CD14-positive monocyte (primary cell): ENCODE results near the gene GREB1. TPM values are rescaled to one million over a fixed set of nuclear protein-coding genes. Genes with fewer than 3 reads are reported as not detected.
A peak's percentile ranks its signal among the peaks of the same experiment; 100 is the strongest.

Experiments
- DNase-seq, 3 donors: peaks; one replicate each; pipeline ENCODE4 v3.0.0-alpha.2; 2011 to 2022
- H2AFZ ChIP-seq: 2 replicates; pipeline ENCODE4 v1.6.0; 2012; ENCODE audit warnings: mild to moderate bottlenecking, low read depth, low read length, inconsistent platforms; ENCODE audit not compliant: insufficient read depth, poor library complexity, severe bottlenecking
- H3K27ac ChIP-seq, 2 donors: 1 replicate in 1 of 2; 2 replicates in 1 of 2; pipeline ENCODE4 v1.5.1; 2012 to 2013; ENCODE audit warnings: low read length in 2 of 2, control low read depth in 1 of 2, inconsistent platforms in 1 of 2, low read depth in 1 of 2, mild to moderate bottlenecking in 1 of 2
- H3K27me3 ChIP-seq, 2 donors: one replicate each; pipeline versions ENCODE4 v1.6.0 to v1.6.1; 2011 to 2013; ENCODE audit warnings: low read length in 2 of 2; ENCODE audit not compliant: control insufficient read depth in 2 of 2, insufficient read depth in 2 of 2
- H3K36me3 ChIP-seq, 2 donors: replicated peaks in 1 of 2; 1 replicate in 1 of 2; 2 replicates in 1 of 2; pipeline versions ENCODE4 v1.5.1 to v1.6.1; 2012 to 2013; ENCODE audit warnings: low read length in 2 of 2, control low read depth in 1 of 2, inconsistent platforms in 1 of 2, mild to moderate bottlenecking in 1 of 2; ENCODE audit not compliant: insufficient read depth in 2 of 2, control insufficient read depth in 1 of 2
- H3K4me1 ChIP-seq, 2 donors: 1 replicate in 1 of 2; 2 replicates in 1 of 2; pipeline versions ENCODE4 v1.5.1 to v1.6.1; 2012 to 2013; ENCODE audit warnings: low read length in 2 of 2, control low read depth in 1 of 2, inconsistent platforms in 1 of 2, mild to moderate bottlenecking in 1 of 2, moderate library complexity in 1 of 2; ENCODE audit not compliant: insufficient read depth in 2 of 2, control insufficient read depth in 1 of 2
- H3K4me2 ChIP-seq: replicated peaks from 2 replicates; pipeline ENCODE3; 2012; ENCODE audit warnings: low read length, moderate library complexity, mild to moderate bottlenecking; ENCODE audit not compliant: poor library complexity, severe bottlenecking; ENCODE audit errors: extremely low read depth
- H3K4me3 ChIP-seq, 3 experiments: fragments of 200-600 bp in 1 of 3; sonication (generic) in 1 of 3; replicated peaks in 1 of 3; 1 replicate in 2 of 3; 2 replicates in 1 of 3; pipeline ENCODE4 v1.5.1; 2011 to 2013; ENCODE audit warnings: low read length in 3 of 3, mild to moderate bottlenecking in 3 of 3, control low read depth in 2 of 3, low read depth in 2 of 3, inconsistent platforms in 1 of 3, moderate library complexity in 1 of 3
- H3K79me2 ChIP-seq: 2 replicates; pipeline ENCODE4 v1.6.0; 2012; ENCODE audit warnings: mild to moderate bottlenecking, control low read depth, inconsistent platforms, low read length, moderate library complexity; ENCODE audit not compliant: insufficient read depth
- H3K9ac ChIP-seq: 2 replicates; pipeline ENCODE4 v1.6.0; 2017; ENCODE audit warnings: low read length, mild to moderate bottlenecking; ENCODE audit not compliant: insufficient read depth, poor library complexity, severe bottlenecking
- H3K9me3 ChIP-seq, 2 donors: replicated peaks in 1 of 2; 1 replicate in 1 of 2; 2 replicates in 1 of 2; pipeline versions ENCODE4 v1.5.1 to v1.6.1; 2012 to 2013; ENCODE audit warnings: low read length in 2 of 2, control low read depth in 1 of 2; ENCODE audit not compliant: control insufficient read depth in 1 of 2, insufficient read depth in 1 of 2
- H4K20me1 ChIP-seq: 2 replicates; pipeline ENCODE4 v1.6.0; 2012; ENCODE audit warnings: mild to moderate bottlenecking, low read length, control low read depth, moderate library complexity; ENCODE audit not compliant: insufficient read depth
- H3K27ac Mint-ChIP-seq, 7 donors: one replicate each; pipeline ENCODE4 v1.8.0; 2020; ENCODE audit warnings: mild to moderate bottlenecking in 7 of 7, mixed read lengths in 7 of 7, moderate library complexity in 6 of 7, inconsistent platforms in 2 of 7
- H3K27me3 Mint-ChIP-seq, 3 donors: one replicate each; pipeline ENCODE4 v1.8.0; 2021 to 2022; ENCODE audit warnings: low read depth in 3 of 3, mild to moderate bottlenecking in 3 of 3, mixed read lengths in 3 of 3, moderate library complexity in 3 of 3, inconsistent platforms in 1 of 3
- H3K36me3 Mint-ChIP-seq, 2 donors: one replicate each; pipeline ENCODE4 v1.8.0; 2020; ENCODE audit warnings: mixed read lengths in 2 of 2, inconsistent platforms in 1 of 2, mild to moderate bottlenecking in 1 of 2
- H3K4me1 Mint-ChIP-seq: one replicate; pipeline ENCODE4 v1.8.0; 2020; ENCODE audit warnings: mild to moderate bottlenecking, mixed read lengths
- H3K4me3 Mint-ChIP-seq, 2 donors: one replicate each; pipeline ENCODE4 v1.8.0; 2020; ENCODE audit warnings: mild to moderate bottlenecking in 2 of 2, mixed read lengths in 2 of 2, moderate library complexity in 1 of 2
- H3K9me3 Mint-ChIP-seq, 7 donors: one replicate each; pipeline ENCODE4 v1.8.0; 2020 to 2022; ENCODE audit warnings: mixed read lengths in 7 of 7, mild to moderate bottlenecking in 6 of 7, moderate library complexity in 6 of 7, inconsistent platforms in 2 of 7
- CTCF ChIP-seq: fragments of 200-600 bp; IDR thresholded peaks from one replicate; pipeline ENCODE4 v1.8.0; 2022; ENCODE audit warnings: antibody characterized with exemption, mild to moderate bottlenecking
- WGBS: methylation state at CpG from one replicate; pipeline ENCODE4 v1.1.5; 2013; ENCODE audit warnings: missing lambda C conversion rate; ENCODE audit not compliant: insufficient coverage; 5-methylcytosine and 5-hydroxymethylcytosine counted together
- intact Hi-C, 2 donors: fragments of 100-400 bp; cut with micrococcal nuclease; formaldehyde crosslinking; loops; one replicate each; pipeline versions ENCODE4 v1.15.0 to v1.15.1; 2023
- polyA plus RNA-seq, 3 donors: library from polyadenylated mRNA; depleted of rRNA in 1 of 3; unstranded in 2 of 3; stranded (reverse) in 1 of 3; fragments of 300-500 nt in 2 of 3; fragments of >200 nt in 1 of 3; fragmentation: Illumina TruSeq in 2 of 3; gene quantifications; 1 replicate in 2 of 3; 2 replicates in 1 of 3; pipeline ENCODE4 v1.2.3, GENCODE V29; 2012 to 2021

The GREB1 gene
- polyA plus RNA-seq, 3 donors, result not detected

- no peak for DNase-seq
- H3K27ac Mint-ChIP-seq, result no peak overlapping the region
- TF ChIP-seq CTCF, result no peak
- Histone ChIP-seq H3K4me1 (peaks cover 12 to 14% of the 10 kb centered on the region in 2 donors), H4K20me1 (no peaks in the 10 kb centered on the region), H3K27ac (no peak overlapping the region), H3K27me3 (peaks cover 20 to 58% of the 10 kb centered on the region in 2 donors), H3K9me3 (no peaks in the 10 kb centered on the region), H3K79me2 (no peaks in the 10 kb centered on the region), H3K36me3 (no peaks in the 10 kb centered on the region), H3K4me2 (peak overlapping the region; percentile 61), H3K4me3 (peak overlapping the region in 1 of 3 experiments; percentile 48), H2AFZ (peak overlapping the region; percentile 14), H3K9ac (no peak overlapping the region)
- peak overlapping the region in 1 of 2 donors; percentile 80 for H3K4me3 Mint-ChIP-seq
- intact Hi-C loops, result no loop called here
- H3K36me3 Mint-ChIP-seq, result no peaks in the 10 kb centered on the region
- H3K27me3 Mint-ChIP-seq, result peaks cover 36 to 79% (median 65%) of the 10 kb centered on the region in 3 donors
- peaks cover 0 to 6% (median 0%) of the 10 kb centered on the region in 7 donors for H3K9me3 Mint-ChIP-seq
- peaks cover 23% of the 10 kb centered on the region for H3K4me1 Mint-ChIP-seq
- 11% methylated on average over 2 of the region's 4 CpGs for WGBS
Observed at GRCh38 chr2:11554399-11554716, 20.5 kb downstream of the GREB1 start.

GRCh38 chr2:11556101-11556806, 22.4 kb downstream of the GREB1 start:
- Histone ChIP-seq H3K79me2 (no peaks in the 10 kb centered on the region), H3K36me3 (no peaks in the 10 kb centered on the region), H3K9me3 (no peaks in the 10 kb centered on the region), H4K20me1 (no peaks in the 10 kb centered on the region), H3K4me3 (no peak overlapping the region), H2AFZ (no peak overlapping the region), H3K27me3 (peaks cover 20 to 51% of the 10 kb centered on the region in 2 donors), H3K4me1 (peaks cover 12 to 14% of the 10 kb centered on the region in 2 donors), H3K27ac (no peak overlapping the region), H3K4me2 (no peak overlapping the region), H3K9ac (no peak overlapping the region)
- intact Hi-C loops, result no loop called here
- Mint-ChIP-seq H3K9me3 (peaks cover 0 to 6% (median 0%) of the 10 kb centered on the region in 7 donors), H3K27me3 (peaks cover 39 to 77% (median 61%) of the 10 kb centered on the region in 3 donors), H3K27ac (no peak overlapping the region), H3K4me3 (peak overlapping the region in 1 of 2 donors; percentile 44), H3K36me3 (no peaks in the 10 kb centered on the region), H3K4me1 (peaks cover 23% of the 10 kb centered on the region)
- WGBS, result 51% methylated on average over 19 of the region's 20 CpGs
- TF ChIP-seq CTCF, result no peak
- no peak for DNase-seq
